HL-60/S4 treated with retinoic acid at 250 ng/mL for 4 days and 3 days (cell line): ENCODE data around the gene MTMR1.

ENCODE experiments used
- in situ Hi-C: fragments of 300-500 bp; cut with MboI; formaldehyde crosslinking; loops from 2 replicates; pipeline ENCODE4 v1.7.0; 2022; ENCODE audit warnings: low sequenced_read_pairs

MTMR1 gene

GRCh38 chrX:150696866-150697265 lies 3.7 kb downstream of the MTMR1 start:
- in situ Hi-C loops = no loop called here

GRCh38 chrX:150697641-150698040 lies 4.4 kb downstream of the MTMR1 start:
- in situ Hi-C loops = no loop called here

GRCh38 chrX:150698981-150699380 lies 5.8 kb downstream of the MTMR1 start:
- in situ Hi-C loops = no loop called here

- in situ Hi-C loops = loop anchor here (25.0 kb wide), 1 partner anchor 738 kb away; no protein-coding TSS in a partner anchor
Observed at GRCh38 chrX:150700107-150700506, 6.9 kb downstream of the MTMR1 start.

- in situ Hi-C loops = loop anchor here (25.0 kb wide), 1 partner anchor 739 kb away; no protein-coding TSS in a partner anchor
Observed at GRCh38 chrX:150701377-150701776, 8.2 kb downstream of the MTMR1 start.

GRCh38 chrX:150702966-150703694 lies 9.9 kb downstream of the MTMR1 start:
- in situ Hi-C loops = loop anchor here (25.0 kb wide), 1 partner anchor 741 kb away; no protein-coding TSS in a partner anchor

GRCh38 chrX:150703695-150703974 lies 10.4 kb downstream of the MTMR1 start:
- in situ Hi-C loops = loop anchor here (25.0 kb wide), 1 partner anchor 741 kb away; no protein-coding TSS in a partner anchor

GRCh38 chrX:150704030-150704613 lies 10.9 kb downstream of the MTMR1 start:
- in situ Hi-C loops = loop anchor here (25.0 kb wide), 1 partner anchor 742 kb away; no protein-coding TSS in a partner anchor

GRCh38 chrX:150712619-150713018 lies 19.4 kb downstream of the MTMR1 start:
- in situ Hi-C loops = loop anchor here (25.0 kb wide), 1 partner anchor 750 kb away; no protein-coding TSS in a partner anchor

- in situ Hi-C loops = loop anchor here (25.0 kb wide), 1 partner anchor 753 kb away; no protein-coding TSS in a partner anchor
Observed at GRCh38 chrX:150715184-150715583, 22.0 kb downstream of the MTMR1 start.

GRCh38 chrX:150719621-150720020 lies 26.4 kb downstream of the MTMR1 start:
- in situ Hi-C loops = loop anchor here (25.0 kb wide), 1 partner anchor 757 kb away; no protein-coding TSS in a partner anchor

- in situ Hi-C loops = no loop called here
Observed at GRCh38 chrX:150729956-150730355, 36.8 kb downstream of the MTMR1 start.

GRCh38 chrX:150730719-150731118 lies 37.5 kb downstream of the MTMR1 start:
- in situ Hi-C loops = no loop called here

- in situ Hi-C loops = no loop called here
Observed at GRCh38 chrX:150731795-150732194, 38.6 kb downstream of the MTMR1 start.

GRCh38 chrX:150736475-150736874 lies 43.3 kb downstream of the MTMR1 start:
- in situ Hi-C loops = no loop called here

GRCh38 chrX:150752124-150752523 lies 58.9 kb downstream of the MTMR1 start:
- in situ Hi-C loops = no loop called here

- in situ Hi-C loops = no loop called here
Observed at GRCh38 chrX:150753357-150753756, 60.2 kb downstream of the MTMR1 start.

- in situ Hi-C loops = no loop called here
Observed at GRCh38 chrX:150753968-150754367, 60.8 kb downstream of the MTMR1 start.

GRCh38 chrX:150757371-150757770 lies 64.2 kb downstream of the MTMR1 start:
- in situ Hi-C loops = no loop called here

- in situ Hi-C loops = no loop called here
Observed at GRCh38 chrX:150759568-150760416, 66.6 kb downstream of the MTMR1 start.

GRCh38 chrX:150761176-150761818 lies 68.1 kb downstream of the MTMR1 start:
- in situ Hi-C loops = no loop called here
